Eye (tissue), 1 donor: Measurements from ENCODE around the gene CDK5RAP2.
"Not testable (repeated sequence)": the region's sequence is repeated elsewhere in the genome, so short reads cannot be mapped to it uniquely, and the experiment has no call there.

Experiments
- DNase-seq: peaks from one replicate; pipeline ENCODE4 v3.0.0-alpha.2; 2015

Gene CDK5RAP2

DNA sequence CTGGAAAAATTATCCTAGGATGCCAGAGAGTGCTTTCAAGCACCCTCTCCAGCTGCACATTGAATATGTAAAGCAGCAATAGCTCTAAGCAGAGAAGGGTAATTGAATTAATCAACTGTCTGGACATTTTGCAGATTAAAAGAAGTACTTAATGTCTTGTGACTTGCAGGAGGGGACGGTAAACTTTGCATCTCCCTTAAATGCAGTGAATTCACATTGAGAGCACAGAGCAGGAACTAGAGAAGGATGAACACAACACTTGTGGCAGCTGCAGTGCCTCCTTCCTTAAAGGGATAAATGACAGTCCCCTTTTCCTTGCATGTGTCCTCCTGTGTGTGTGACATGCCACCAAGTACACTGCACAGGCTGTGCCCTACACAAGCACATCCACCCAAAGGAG, 7.4 kb upstream of the CDK5RAP2 start:
- no peak for DNase-seq

- DNase-seq: peak; percentile 74
Observed at GRCh38 chr9:120583958-120584369, 4.0 kb upstream of the CDK5RAP2 start.

DNA sequence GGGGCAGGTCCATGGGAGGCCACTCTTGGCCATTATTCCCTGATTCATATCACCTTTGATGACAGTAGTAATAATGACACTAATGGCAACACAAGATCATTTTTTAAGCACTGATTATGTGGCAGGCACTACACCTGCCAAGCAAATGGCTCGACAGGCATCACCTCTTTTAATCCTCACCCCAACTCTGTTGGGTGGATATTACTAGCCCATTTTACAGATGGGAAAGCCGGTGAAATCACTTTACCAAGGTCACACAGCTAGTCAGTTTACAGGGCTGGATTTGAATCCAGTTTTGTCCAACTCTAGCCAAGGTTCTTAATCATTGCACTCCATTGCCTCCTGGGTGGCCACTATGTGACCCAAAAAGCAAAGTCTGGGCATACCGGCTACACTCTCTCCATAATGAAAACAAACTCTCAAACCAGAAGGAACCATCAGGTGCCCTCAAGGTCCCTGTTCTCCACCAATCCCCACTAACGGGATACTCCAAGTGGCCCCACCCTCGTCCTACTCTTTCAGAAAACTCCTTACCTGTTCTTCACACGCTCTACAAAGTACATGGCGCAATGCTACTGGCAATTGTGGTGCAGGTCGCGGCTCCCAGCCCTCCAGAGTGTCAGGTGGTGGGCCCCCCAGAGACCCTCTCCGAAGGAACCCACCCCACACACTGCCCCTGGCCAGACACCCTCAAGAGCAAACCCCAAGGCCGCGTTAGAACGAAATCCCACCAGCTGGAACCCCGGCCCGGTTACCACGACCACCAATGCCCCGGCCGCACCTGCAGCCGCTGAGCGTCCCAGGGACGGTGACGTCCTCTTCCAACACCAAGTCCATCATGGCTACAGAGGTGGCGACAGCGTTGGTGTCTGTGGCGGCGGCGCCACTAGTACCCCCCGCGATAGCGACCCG, 572 bp downstream of the CDK5RAP2 start:
- DNase-seq: no peak

DNA sequence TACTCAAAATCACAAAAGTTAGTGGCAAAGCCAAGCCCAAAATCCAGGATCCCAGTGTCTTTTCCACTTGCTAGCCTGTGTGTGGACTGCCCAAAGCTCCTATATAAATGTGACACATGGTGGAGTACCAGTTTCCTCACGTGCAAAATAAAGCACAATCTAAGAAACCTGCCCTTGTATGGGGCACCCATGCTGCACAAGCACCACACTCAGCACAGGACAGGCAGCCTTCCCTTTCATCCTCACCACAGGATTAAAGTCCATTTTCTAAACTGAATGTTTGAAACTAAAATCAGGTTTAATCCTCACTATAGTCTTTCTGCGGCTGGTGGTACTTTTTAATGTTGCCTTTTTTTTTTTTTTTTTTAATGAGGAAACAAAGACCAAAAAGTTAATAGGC, 5.5 kb downstream of the CDK5RAP2 start:
- DNase-seq: no peak

GRCh38 chr9:120572472-120572871, 7.5 kb downstream of the CDK5RAP2 start:
- DNase-seq: no peak

- no peak for DNase-seq
Observed at GRCh38 chr9:120571443-120572257, 8.3 kb downstream of the CDK5RAP2 start.

DNA sequence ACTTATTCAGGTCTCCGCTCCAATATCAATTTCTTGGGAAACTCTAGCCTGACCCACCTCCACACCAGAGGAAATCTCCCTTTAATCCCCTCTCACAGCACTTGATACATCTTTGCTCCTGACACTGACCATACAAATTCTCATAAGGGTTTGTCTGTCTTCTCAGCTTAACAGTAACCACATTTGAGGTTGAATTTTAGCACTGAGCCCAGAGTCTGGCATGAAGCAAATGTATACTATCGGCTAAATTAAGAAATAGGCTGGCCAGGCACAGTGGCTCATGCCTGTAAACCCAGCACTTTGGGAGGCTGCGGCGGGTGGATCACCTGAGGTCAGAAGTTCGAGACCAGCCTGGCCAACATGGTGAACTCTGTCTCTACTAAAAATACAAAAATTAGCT, 9.7 kb downstream of the CDK5RAP2 start:
- DNase-seq: no peak

DNA sequence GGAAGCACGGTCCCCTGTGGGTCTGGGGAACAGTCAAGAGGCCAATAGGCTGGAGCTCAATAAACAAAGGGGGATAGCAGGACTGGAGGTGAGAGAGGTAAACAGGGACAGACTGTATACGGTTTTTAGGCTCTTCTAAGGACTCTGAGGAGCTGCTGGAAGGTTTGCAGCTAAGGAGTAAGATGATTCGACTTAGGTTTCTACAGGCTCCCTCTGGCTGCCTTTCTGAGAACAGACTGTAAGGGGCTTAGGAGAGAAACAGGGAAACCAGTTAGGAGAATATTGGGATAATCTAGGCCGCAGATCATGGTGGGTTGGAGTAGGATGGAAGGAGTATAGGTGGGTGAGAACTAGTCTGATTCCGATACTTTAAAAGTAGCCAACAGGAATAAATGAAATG, 10.4 kb downstream of the CDK5RAP2 start:
- DNase-seq: no peak

DNA sequence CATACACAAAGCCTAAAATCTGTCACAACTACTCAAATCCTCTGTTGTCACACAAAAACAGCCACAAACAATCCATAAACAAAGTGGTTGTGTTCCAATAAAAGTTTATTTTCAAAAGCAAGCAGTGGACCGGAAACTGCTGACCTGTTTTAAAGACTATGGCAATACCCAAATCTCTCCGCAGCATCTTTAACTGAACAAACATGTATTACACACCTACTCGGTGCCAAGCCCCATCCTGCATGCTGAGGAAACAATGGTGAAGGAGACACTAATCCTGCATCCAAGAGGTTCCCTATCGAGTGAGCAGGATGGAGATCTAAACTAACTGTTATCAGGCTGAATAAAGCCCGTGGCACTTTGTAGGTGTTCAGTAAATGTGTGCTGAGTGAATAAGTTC, 11.2 kb downstream of the CDK5RAP2 start:
- no peak for DNase-seq

DNA sequence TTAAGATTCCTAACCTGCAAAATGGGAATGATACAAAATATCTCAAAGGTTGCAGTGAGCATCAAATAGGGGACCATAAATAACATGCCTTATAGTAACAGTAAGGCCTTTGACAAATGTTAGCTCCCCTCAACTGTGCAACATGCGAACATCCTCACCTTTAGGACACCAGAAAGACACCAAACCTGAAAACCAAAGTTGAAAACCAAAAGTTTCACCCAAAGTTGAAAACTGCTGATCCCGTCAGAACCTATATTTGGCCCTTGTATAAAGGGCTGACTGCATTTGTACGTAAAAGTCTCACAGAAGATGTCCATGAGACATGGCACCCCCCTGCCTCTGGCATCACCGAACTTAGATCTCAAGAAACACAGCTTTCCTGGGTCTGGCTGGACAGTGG, 12.1 kb downstream of the CDK5RAP2 start:
- DNase-seq: no peak

- no peak for DNase-seq
Observed at GRCh38 chr9:120567081-120567480, 12.9 kb downstream of the CDK5RAP2 start.

- DNase-seq: no peak
Observed at GRCh38 chr9:120564589-120564988, 15.4 kb downstream of the CDK5RAP2 start.

DNA sequence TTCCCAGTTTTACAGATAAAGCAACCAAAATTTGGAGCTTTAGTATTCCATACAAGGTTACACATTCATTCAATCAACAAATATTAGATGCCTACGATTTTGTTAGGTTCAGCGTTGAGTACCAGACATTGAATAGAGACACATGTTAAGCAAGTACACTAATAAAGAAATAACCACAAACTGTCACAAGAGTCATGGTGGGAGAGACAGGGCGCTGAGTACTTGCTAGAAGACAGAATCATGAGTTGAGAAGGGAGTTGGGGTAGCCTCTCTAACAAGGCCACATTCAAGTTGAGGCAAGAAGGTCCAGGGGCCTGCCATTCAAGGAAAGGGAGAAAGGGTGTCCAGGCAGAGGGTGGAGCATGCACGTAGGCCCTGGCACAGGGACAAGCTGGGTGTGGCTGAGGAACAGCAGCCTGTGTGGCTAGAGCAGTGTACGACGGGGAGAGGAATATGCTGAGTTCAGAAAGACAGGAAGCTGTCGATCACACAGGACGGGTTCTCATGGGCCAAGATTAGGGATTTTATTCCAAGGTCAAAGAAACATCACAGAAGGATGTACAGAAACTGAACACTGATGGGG, 17.0 kb downstream of the CDK5RAP2 start:
- no peak for DNase-seq

- DNase-seq: no peak
Observed at GRCh38 chr9:120561709-120562108, 18.3 kb downstream of the CDK5RAP2 start.

DNA sequence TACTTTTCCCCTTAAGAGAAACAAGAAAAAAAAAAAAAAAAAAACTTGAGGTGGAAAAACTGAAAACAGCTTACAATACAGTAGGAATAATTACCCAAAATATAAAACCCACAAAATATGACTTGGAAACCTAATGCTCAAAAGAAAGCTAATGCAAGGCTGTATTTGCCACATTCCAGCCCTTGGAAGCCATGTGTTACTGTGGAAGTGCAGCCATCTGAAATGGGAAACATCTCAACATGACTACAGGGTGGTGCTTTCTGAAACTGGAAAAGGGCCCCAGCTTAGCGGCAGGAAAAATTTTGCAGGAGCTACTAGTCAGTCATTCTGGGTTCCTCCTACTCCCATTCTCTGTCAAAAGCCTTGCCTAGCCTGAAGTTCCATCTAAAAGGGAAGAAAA, 20.4 kb downstream of the CDK5RAP2 start:
- DNase-seq: no peak

GRCh38 chr9:120558454-120558853, 21.5 kb downstream of the CDK5RAP2 start:
- DNase-seq: no peak

GRCh38 chr9:120557205-120557604, 22.8 kb downstream of the CDK5RAP2 start:
- DNase-seq: no peak

- DNase-seq: no peak
Observed at GRCh38 chr9:120556775-120557174, 23.2 kb downstream of the CDK5RAP2 start.

GRCh38 chr9:120555839-120556238, 24.1 kb downstream of the CDK5RAP2 start:
- DNase-seq: no peak

- DNase-seq: not testable (repeated sequence)
Observed at GRCh38 chr9:120552210-120552704, 27.7 kb downstream of the CDK5RAP2 start.

GRCh38 chr9:120545701-120546550, 34.0 kb downstream of the CDK5RAP2 start:
- DNase-seq: no peak

DNA sequence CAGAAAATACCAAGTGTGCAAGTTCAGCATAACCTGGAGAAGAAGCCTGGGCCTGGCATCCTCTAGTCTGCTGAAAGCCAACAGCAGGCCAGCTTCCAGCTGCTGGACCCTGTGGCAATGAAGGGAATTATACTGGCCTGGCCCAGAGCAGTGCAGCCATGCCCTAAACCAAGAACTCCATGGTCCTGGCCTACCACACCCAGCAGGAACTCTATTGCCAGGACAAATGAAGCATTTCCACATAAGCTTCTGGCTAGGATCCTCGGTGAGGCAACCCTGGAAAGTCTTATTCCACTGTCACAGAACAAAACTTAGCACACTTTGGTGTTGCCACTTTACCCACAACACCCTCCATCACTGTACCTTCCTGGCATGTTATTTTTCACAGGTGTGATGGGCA, 35.5 kb downstream of the CDK5RAP2 start:
- no peak for DNase-seq
